ENCODE results near the gene ASCL4.

DNA sequence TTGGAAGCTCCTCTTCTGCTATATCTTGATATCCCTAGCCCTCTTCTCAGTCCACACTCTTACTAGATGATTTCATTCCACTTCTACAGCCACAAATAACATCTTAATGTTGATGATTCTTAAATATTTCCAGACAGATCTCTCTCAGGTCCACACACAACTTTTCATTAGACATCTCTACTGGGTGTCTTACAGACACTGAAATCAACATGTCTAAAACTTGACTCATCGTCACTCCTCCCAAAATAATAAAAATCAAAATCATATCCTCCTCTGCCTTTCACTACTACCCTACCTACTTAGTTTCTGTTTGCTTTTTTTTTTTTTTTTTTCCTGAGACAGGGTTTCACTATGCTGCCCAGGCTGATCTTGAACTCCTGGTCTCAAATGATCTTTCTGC lies 25.4 kb upstream of the ASCL4 start:
- TF ChIP-seq, protein P1, sequence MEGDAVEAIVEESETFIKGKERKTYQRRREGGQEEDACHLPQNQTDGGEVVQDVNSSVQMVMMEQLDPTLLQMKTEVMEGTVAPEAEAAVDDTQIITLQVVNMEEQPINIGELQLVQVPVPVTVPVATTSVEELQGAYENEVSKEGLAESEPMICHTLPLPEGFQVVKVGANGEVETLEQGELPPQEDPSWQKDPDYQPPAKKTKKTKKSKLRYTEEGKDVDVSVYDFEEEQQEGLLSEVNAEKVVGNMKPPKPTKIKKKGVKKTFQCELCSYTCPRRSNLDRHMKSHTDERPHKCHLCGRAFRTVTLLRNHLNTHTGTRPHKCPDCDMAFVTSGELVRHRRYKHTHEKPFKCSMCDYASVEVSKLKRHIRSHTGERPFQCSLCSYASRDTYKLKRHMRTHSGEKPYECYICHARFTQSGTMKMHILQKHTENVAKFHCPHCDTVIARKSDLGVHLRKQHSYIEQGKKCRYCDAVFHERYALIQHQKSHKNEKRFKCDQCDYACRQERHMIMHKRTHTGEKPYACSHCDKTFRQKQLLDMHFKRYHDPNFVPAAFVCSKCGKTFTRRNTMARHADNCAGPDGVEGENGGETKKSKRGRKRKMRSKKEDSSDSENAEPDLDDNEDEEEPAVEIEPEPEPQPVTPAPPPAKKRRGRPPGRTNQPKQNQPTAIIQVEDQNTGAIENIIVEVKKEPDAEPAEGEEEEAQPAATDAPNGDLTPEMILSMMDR (IDR thresholded peaks at IDR 0.05) = no peak
- no peak for TF ChIP-seq POLR2A (IDR thresholded peaks at IDR 0.05)
